Measurements from ENCODE around the gene NCAPD3.
"Not testable (repeated sequence)": the region's sequence is repeated elsewhere in the genome, so short reads cannot be mapped to it uniquely, and the experiment has no call there.

The NCAPD3 gene

DNA sequence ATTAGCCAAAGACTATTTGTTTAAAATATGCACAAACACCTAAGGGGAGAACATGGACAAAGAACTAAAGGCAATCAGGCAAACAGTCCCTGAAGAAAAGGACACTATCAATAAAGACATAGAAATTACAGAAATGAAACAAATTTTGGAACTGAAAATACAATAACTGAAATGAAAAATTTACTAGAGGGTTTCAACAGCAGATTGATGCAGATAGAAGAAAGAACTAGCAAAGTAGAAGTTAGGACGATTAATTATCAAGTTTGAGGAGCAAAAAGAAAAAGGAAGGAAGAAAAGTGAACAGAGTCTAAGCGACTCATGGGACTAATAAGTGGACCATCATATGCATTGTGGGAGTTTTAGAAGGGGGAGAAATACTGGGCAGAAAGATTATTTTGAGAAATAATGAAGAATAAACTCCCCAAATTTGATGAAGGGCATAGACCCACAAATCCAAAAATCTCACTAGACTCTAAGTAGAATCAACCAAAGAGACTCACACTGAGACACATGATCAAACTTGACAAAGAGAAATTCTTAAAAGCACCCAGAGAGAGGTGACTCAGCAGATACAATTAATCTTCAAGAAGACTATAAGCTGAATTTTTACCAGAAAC, 92.0 kb downstream of the NCAPD3 start:
- DNase-seq (ENCODE audit: low read depth in 2 of 2): no peak

DNA sequence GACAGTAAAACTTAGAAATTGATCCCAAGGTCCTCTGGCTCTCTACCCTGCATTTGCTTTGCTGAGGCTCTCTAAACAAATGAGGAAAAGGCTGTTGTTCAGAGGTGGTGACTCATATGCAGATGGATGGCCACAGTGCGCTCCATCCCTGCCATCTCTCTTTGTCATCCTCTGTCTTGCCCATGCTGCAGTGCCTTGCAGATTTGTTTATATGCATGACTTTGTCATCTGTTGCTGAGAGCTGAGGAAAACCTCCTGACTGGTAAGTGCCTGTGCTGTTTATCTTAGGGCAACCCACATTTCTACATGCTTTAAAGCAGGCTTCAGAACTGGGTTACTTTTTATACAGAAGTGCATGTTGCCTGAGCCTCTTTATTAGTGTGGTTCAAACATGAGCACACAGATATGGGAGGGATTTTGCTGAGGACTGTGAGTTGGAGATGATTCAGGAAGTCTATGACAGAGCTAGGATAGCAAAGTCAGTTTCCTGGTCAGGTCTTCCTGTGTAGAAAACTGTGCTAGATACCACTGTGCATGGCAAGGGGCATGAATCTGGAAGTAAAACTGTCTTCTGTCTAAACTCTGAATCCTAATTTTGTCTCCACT, 97.4 kb downstream of the NCAPD3 start:
- no peak for DNase-seq (ENCODE audit: low read depth in 2 of 2)

DNA sequence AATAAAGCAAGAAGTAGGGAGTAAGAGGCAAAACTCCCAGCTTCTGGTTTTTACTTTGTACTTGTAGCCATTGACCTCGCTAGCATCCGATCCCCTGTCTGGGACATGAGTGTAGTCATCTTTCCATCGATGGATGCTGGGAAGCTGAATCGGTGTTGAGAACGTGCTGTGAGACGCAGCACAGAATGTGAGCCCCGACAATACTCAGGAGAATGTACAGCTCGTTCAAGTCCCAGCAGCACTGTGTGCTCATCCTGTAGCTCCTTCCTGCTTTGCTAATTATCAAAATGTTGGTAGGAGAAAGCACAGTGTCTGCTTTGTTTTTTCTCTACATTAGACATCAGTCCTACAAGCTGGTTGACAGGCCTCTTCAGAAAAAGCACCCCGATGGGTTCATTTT, 98.3 kb downstream of the NCAPD3 start:
- no peak for DNase-seq (ENCODE audit: low read depth in 2 of 2)

DNA sequence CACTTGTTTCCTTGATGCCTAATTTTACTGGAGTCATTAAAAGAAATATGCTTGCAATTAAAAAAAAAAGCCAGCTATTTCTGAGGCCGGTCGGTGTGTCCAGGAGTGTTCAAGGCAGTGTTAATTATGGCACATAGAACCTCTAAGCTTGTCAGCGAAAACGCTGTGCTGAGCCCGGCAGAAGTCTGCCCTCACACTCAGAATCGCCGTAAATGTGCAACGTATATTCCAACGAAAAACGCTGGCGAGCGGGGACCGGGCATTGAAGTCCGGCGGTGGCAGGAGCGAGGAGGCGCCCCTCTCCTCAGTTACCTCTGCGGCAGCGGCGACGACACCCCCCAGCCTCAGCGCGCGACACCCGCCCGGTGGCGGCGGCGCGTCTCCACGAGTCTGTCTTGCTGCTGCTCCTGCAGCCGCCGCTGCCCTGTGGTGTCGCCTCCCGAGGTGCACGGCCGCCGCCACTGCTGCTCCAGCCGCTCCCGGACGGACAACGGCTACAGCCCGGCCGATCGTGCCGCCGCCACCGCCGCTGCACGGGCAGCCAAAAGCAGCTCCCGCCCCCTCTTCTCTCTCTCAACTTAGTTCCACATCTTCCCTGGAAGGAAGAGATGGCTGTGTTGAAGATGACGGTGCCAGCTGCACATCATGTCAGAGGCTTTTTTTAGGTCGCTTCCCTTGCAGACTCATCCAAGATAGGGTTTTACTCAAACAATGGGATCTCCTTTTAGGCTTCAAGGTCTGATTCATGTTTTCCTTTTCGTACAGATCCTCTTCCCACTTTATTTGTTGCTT, 98.9 kb downstream of the NCAPD3 start:
- DNase-seq (ENCODE audit: low read depth in 2 of 2): peak in 1 of 2 donors; percentile 3

DNA sequence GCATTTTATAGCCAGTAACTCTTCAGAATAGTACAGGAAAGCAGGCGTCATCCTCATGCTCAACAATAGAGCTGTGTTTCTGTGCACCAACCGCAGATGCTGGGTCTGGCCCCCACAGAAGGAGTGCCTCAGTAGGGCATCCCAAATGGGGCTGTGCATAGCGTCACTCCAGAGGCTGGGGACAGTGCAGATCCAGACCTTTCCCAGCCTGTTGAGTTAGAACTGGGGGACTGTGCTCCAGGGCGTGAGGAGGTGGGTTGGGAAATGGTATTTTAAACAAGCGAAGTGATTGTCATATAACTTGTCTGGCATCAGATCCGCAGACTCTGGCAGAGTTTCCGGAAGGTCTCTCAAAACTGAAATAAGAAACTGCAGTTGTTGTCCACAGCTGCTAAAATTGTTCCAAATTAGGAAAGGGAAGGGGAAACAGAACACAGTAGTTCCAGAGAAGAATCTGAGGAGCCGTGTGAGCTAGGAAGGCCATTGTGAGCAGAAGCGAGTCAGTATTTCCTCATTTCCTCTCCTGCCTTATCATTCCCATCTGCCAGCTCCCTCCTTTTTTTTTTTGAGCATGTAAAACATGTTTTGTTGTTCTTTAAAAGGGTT, 102.7 kb downstream of the NCAPD3 start:
- DNase-seq (ENCODE audit: low read depth in 2 of 2): no peak

DNA sequence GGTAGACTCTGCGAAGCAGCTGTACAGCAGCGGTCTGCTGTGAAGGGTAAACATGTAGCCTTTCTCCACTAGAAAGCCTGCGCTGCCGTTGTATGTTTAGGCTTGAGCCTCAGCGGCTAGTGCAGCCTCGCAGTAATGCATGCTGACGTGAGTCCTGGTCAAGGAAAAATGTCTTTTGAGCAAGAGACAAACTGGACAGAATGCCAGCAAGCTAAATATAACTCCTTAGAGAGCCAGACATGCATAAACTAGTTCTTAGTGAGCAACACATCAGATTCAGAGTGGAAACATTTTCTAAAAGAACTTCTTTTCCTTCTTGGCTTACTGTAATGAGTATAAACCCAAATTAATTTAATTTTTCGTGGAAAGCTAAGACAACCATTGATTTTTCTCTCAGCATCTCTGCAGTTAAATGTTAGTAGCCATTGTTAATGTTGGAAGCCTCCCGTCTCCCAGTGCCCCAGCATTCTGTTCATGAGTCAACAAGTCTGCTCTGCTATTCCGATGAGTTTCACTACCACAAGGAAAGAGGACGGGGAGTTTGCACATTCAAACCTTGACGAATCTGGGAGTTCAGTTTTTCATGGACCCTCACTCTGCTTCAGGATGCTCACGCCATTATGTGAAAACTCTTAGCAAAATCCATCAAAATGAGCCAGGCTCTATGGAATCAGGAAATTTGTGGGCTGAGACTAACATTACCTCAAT, 103.5 kb downstream of the NCAPD3 start:
- no peak for DNase-seq (ENCODE audit: low read depth in 2 of 2)

DNA sequence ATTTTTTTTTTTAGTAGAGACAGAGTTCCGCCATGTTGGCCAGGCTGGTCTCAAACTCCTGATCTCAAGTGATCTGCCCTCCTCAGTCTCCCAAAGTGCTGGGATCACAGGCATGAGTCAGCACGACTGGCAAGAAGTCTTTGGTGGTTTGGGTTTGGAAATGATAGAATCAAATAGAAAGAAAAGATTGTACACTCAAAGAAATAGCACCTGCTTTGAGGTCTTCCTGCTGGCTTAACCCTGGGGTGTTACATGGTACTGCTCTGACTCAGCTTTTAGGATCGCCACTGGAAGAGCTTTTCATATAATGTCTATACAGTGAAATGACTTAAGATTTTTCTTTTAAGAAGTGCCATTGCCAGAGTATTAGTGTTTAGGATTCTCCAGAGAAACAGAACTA, 104.7 kb downstream of the NCAPD3 start:
- no peak for DNase-seq (ENCODE audit: low read depth in 2 of 2)

DNA sequence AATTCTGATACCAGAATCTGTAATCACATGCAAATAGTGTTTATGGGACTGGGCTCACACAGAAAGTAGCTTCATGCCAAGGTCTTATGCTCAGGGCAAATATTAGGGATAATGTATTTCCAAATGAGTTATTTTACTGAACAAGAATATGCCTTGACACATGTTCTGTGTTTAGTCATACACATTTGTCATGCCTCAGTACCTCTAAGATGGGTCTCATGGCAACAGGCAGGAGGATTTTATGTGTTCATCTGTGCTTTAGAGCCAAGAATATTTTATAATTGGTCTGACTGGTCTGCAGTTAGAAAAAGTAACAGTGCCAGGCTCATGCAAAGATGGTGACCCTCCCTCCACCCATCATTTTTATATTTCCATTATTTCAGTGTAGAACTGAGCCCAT, 105.8 kb downstream of the NCAPD3 start:
- no peak for DNase-seq (ENCODE audit: low read depth in 2 of 2)

DNA sequence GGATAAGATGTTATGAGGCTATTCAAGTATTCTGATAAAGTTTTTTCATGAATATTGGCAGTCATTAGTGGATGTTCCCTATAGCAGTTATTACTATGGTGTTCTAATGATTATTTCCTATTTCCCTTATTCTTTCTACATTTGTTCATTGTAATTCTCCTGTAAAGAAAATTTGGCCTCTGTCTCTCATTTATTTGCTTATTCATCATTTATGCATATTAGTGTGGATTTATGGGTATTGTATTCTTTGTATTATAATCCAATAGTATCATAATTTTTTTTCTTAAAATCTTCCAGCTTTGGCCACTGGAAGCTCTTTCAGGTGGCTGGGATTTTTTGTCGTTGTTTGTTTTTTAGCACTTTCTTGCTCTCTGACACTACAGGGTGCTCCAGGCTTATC, 107.6 kb downstream of the NCAPD3 start:
- no peak for DNase-seq (ENCODE audit: low read depth in 2 of 2)

DNA sequence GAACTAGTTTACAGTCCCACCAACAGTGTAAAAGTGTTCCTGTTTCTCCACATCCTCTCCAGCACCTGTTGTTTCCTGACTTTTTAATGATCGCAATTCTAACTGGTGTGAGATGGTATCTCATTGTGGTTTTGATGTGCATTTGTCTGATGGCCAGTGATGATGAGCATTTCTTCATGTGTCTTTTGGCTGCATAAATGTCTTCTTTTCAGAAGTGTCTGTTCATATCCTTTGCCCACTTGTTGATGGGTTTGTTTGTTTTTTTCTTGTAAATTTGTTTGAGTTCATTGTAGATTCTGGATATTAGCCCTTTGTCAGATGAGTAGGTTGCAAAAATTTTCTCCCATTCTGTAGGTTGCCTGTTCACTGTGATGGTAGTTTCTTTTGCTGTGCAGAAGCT, 110.0 kb downstream of the NCAPD3 start:
- not testable (repeated sequence) for DNase-seq (ENCODE audit: low read depth in 2 of 2)

DNA sequence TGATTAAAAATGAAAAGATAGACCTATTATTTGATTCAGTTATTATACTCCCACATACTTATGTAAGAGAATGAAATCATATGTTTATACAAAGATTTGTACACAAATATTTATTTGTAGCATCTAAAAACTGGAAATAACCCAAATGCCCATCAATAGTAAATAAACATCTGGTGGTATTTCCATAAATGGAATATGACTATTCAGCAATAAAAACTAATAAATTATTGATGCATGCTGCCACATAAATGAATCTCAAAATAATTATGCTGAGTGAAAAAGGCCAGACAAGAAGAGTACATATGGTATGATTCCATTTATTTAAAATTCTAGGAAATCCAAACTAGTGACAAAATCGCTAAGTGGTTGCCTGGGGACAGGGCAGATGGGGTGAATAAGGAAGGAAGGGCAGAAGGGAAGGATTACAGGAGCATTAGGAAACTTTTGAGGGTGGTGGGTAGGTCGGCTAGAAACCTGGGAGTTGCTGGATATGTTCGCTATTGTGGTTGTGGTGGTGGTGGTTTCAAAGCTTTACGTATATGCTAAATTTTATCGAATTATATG, 113.4 kb downstream of the NCAPD3 start:
- DNase-seq (ENCODE audit: low read depth in 2 of 2): no peak

Measured in stimulated activated CD8-positive, alpha-beta memory T cell treated with anti-CD3 and anti-CD28 coated beads, Interleukin-2, amount 100 ng/mL, for 48 hours (primary cell).